HepG2 (cell line): ENCODE results near the gene SLC18A2. TPM values are rescaled to one million over a fixed set of nuclear protein-coding genes. Genes with fewer than 3 reads are reported as not detected.

Experiments used
- ATAC-seq: fragments of 200-7000 bp; cut with Tn5 transposase; 3 replicates; pipeline ENCODE4 v1.9.1; 2020; ENCODE audit warnings: mild to moderate bottlenecking, moderate library complexity
- BruUV-seq: library from RNA; stranded (reverse); fragments of 400-500 nt; replicated peaks from 2 replicates; lab custom pipeline; 2021; lab: Mats Ljungman, UMichigan
- CTCF ChIA-PET: fragments of 300-600 bp; formaldehyde crosslinking; extraction: SDS; loops from one replicate; lab custom pipeline; 2021; ENCODE audit warnings: low total read pairs, inconsistent platforms, low intra/inter-chr PET ratio; lab: Yijun Ruan, JAX
- POLR2A ChIA-PET: fragments of 350-600 bp; sonication (Branson Sonifier 250); formaldehyde crosslinking; loops from one replicate; lab custom pipeline; 2020; ENCODE audit warnings: antibody characterized with exemption, inconsistent platforms; lab: Yijun Ruan, JAX
- DNase-seq: peaks from one replicate; pipeline ENCODE4 v3.0.0-alpha.2; 2015; ENCODE audit warnings: low spot score
- FAIRE-seq: peaks from 3 replicates; lab custom pipeline; 2011; peaks lifted over from hg19 to GRCh38; lab: Jason Lieb, UNC
- H2AFZ ChIP-seq: one replicate; pipeline ENCODE4 v1.6.1; 2011; ENCODE audit warnings: low read length, inconsistent platforms
- H3K27ac ChIP-seq: fragments of 300-600 bp; 3 replicates; pipeline ENCODE4 v1.8.0; 2011; ENCODE audit warnings: mixed run types, mild to moderate bottlenecking, mixed read lengths, low read length, inconsistent platforms; ENCODE audit not compliant: insufficient read depth; ENCODE audit errors: extremely low read length
- H3K27me3 ChIP-seq, 2 experiments: fragments of 200-600 bp in 1 of 2; 2 replicates in 1 of 2; 3 replicates in 1 of 2; pipeline versions ENCODE4 v1.6.0 to v1.8.0; 2011; ENCODE audit warnings: low read length in 2 of 2, mild to moderate bottlenecking in 2 of 2, moderate library complexity in 2 of 2, inconsistent platforms in 1 of 2; ENCODE audit not compliant: insufficient read depth in 2 of 2, control insufficient read depth in 1 of 2
- H3K36me3 ChIP-seq, 2 experiments: fragments of 200-600 bp in 1 of 2; replicated peaks in 1 of 2; 2 replicates in 1 of 2; 3 replicates in 1 of 2; pipeline versions ENCODE4 v1.5.1 to v1.8.0; 2011; ENCODE audit warnings: low read length in 2 of 2, inconsistent platforms in 1 of 2; ENCODE audit not compliant: insufficient read depth in 2 of 2, control insufficient read depth in 1 of 2
- H3K4me1 ChIP-seq: 2 replicates; pipeline ENCODE4 v1.5.1; 2012; ENCODE audit warnings: low read length, inconsistent platforms; ENCODE audit not compliant: insufficient read depth
- H3K4me2 ChIP-seq: 2 replicates; pipeline ENCODE4 v1.6.0; 2011; ENCODE audit warnings: low read depth, low read length, inconsistent platforms
- H3K4me3 ChIP-seq, 3 experiments: fragments of 200-600 bp in 1 of 3; sonication (generic), shearing (Covaris generic) in 1 of 3; replicated peaks in 1 of 3; 2 replicates each; pipeline ENCODE4 v1.5.1; 2011 to 2016; ENCODE audit warnings: low read length in 3 of 3, inconsistent platforms in 2 of 3, low read depth in 2 of 3, mild to moderate bottlenecking in 2 of 3, control low read depth in 1 of 3, mixed read lengths in 1 of 3; ENCODE audit not compliant: insufficient read depth in 1 of 3
- H3K79me2 ChIP-seq: one replicate; pipeline ENCODE4 v1.6.1; 2011; ENCODE audit warnings: low read length, inconsistent platforms; ENCODE audit not compliant: insufficient read depth
- H3K9ac ChIP-seq: 2 replicates; pipeline ENCODE4 v1.6.0; 2011; ENCODE audit warnings: mild to moderate bottlenecking, low read depth, low read length, inconsistent platforms; ENCODE audit not compliant: insufficient read depth
- H3K9me3 ChIP-seq: 2 replicates; pipeline ENCODE4 v1.5.1; 2012; ENCODE audit warnings: mild to moderate bottlenecking, low read length
- H4K20me1 ChIP-seq: 2 replicates; pipeline ENCODE4 v1.6.0; 2011; ENCODE audit warnings: inconsistent platforms, mild to moderate bottlenecking, low read length, moderate library complexity; ENCODE audit not compliant: insufficient read depth
- BORCS8-MEF2B ChIP-seq: sonication (generic); formaldehyde crosslinking; IDR thresholded peaks from 2 replicates; pipeline ENCODE4 v1.8.0; 2022; ENCODE audit warnings: mild to moderate bottlenecking, missing genetic modification reagents
- CAMTA2 ChIP-seq: sonication (generic); formaldehyde crosslinking; IDR thresholded peaks from 2 replicates; pipeline ENCODE4 v1.4.0; 2020; ENCODE audit warnings: mild to moderate bottlenecking, missing genetic modification reagents, borderline replicate concordance
- E2F5 ChIP-seq: sonication (generic); formaldehyde crosslinking; conservative IDR thresholded peaks from 2 replicates; pipeline ENCODE4 v1.4.0; 2020; ENCODE audit warnings: missing genetic modification reagents
- FLYWCH1 ChIP-seq: sonication (generic); formaldehyde crosslinking; IDR thresholded peaks from 2 replicates; pipeline ENCODE4 v1.8.1; 2023; ENCODE audit warnings: mild to moderate bottlenecking, missing genetic modification reagents
- FOXK2 ChIP-seq: fragments of 450-650 bp; IDR thresholded peaks from 2 replicates; pipeline ENCODE4 v1.6.1; 2016
- GLI4 ChIP-seq: sonication (generic); formaldehyde crosslinking; IDR thresholded peaks from 2 replicates; pipeline ENCODE4 v1.5.1; 2020; ENCODE audit warnings: missing genetic modification reagents, mild to moderate bottlenecking, moderate library complexity, borderline replicate concordance
- MTERF4 ChIP-seq: sonication (generic); formaldehyde crosslinking; IDR thresholded peaks from 2 replicates; pipeline ENCODE4 v1.8.0; 2023; ENCODE audit warnings: mild to moderate bottlenecking, missing genetic modification reagents
- SIX1 ChIP-seq: sonication (generic); formaldehyde crosslinking; IDR thresholded peaks from 2 replicates; pipeline ENCODE4 v1.4.0; 2020; ENCODE audit warnings: missing genetic modification reagents, borderline replicate concordance
- ZFP62 ChIP-seq: sonication (generic); formaldehyde crosslinking; IDR thresholded peaks from 2 replicates; pipeline ENCODE4 v1.4.0; 2020; ENCODE audit warnings: missing genetic modification reagents
- ZNF282 ChIP-seq: fragments of 450-650 bp; IDR thresholded peaks from 2 replicates; pipeline ENCODE4 v1.6.1; 2018; ENCODE audit not compliant: partially characterized antibody
- ZNF33A ChIP-seq: sonication (generic); formaldehyde crosslinking; IDR thresholded peaks from 2 replicates; pipeline ENCODE4 v1.5.1; 2020; ENCODE audit warnings: missing genetic modification reagents, mild to moderate bottlenecking, moderate library complexity, borderline replicate concordance
- ZNF564 ChIP-seq: sonication (generic); formaldehyde crosslinking; IDR thresholded peaks from 2 replicates; pipeline ENCODE4 v1.8.1; 2023; ENCODE audit warnings: mild to moderate bottlenecking, missing genetic modification reagents
- in situ Hi-C: cut with HindIII; loops from 2 replicates; pipeline ENCODE4 v1.10.0; 2017; ENCODE audit warnings: low pct_unique_long_range_greater_than_20kb; ENCODE audit not compliant: extremely low pct_ligation_motif_present
- intact Hi-C: fragments of 100-400 bp; cut with micrococcal nuclease; formaldehyde crosslinking; loops from one replicate; pipeline ENCODE4 v1.10.0; 2022; ENCODE audit not compliant: unreplicated experiment
- polyA plus RNA-seq, 8 experiments: library from polyadenylated mRNA; depleted of rRNA in 3 of 8; stranded (reverse) in 7 of 8; unstranded in 1 of 8; fragments of >200 nt; fragmentation: Illumina TruSeq in 4 of 8; extraction: Trizol in 4 of 8; gene quantifications; 2 replicates each; pipeline versions ENCODE4 v1.2.1 to v1.2.3, GENCODE V29; 2011 to 2016; ENCODE audit warnings: low read depth in 4 of 8, missing spikeins in 1 of 8, mixed read lengths in 1 of 8; ENCODE audit not compliant: insufficient read depth in 1 of 8
- total RNA-seq, 5 experiments: library from RNA; depleted of rRNA; stranded (reverse); fragments of >200 nt; fragmentation: Illumina TruSeq; extraction: Trizol; gene quantifications; 2 replicates each; pipeline ENCODE4 v1.2.3, GENCODE V29; 2016; ENCODE audit warnings: low read depth in 1 of 5

The SLC18A2 gene
- total and polyA plus RNA-seq, 2 of the 13 experiments (the other 11 are each of a cell fraction or from before 2014, with no cell fraction given), result not detected

- CTCF ChIA-PET, result no interaction called here
Observed at GRCh38 chr10:117299435-117299834, 58.5 kb downstream of the SLC18A2 start.

More at GRCh38 chr10:117299435-117299834, 58.5 kb downstream of the SLC18A2 start:
- no TSS peak for BruUV-seq
- ATAC-seq (no peak), FAIRE-seq (no peak), DNase-seq (no peak)
- in situ Hi-C loops (no loop called here), intact Hi-C loops (no loop called here)
- no peak overlapping the region for H3K4me2 ChIP-seq
- no peaks in the 10 kb centered on the region for H4K20me1 ChIP-seq
- H3K9me3 ChIP-seq, result 0 out of 2 replicates have a peak, but pooled peaks cover 4% of the 10 kb centered on the region
- no peak for TF ChIP-seq ZFP62 (CRISPR knock-in tag)
- TF ChIP-seq MTERF4 (CRISPR knock-in tag), result no peak
- TF ChIP-seq ZNF282, result no peak
- TF ChIP-seq FOXK2, result no peak
- TF ChIP-seq BORCS8-MEF2B (CRISPR knock-in tag), result no peak
- TF ChIP-seq ZNF33A (CRISPR knock-in tag), result no peak
- TF ChIP-seq CAMTA2 (CRISPR knock-in tag), result no peak
- no peak for TF ChIP-seq SIX1 (CRISPR knock-in tag)
- no peak for TF ChIP-seq FLYWCH1 (CRISPR knock-in tag)
- no peak for TF ChIP-seq GLI4
- TF ChIP-seq E2F5 (CRISPR knock-in tag), result no peak
- TF ChIP-seq ZNF564 (CRISPR knock-in tag), result no peak
- no peak overlapping the region for H3K9ac ChIP-seq
- H3K4me3 ChIP-seq, result no peak overlapping the region
- peaks cover 3% of the 10 kb centered on the region for H3K79me2 ChIP-seq
- H3K36me3 ChIP-seq, result peaks cover 0 to 1% of the 10 kb centered on the region in 2 experiments; a peak in 2 of 5 replicates
- H2AFZ ChIP-seq, result no peak overlapping the region
- no peak overlapping the region for H3K27ac ChIP-seq
- POLR2A ChIA-PET, result no interaction called here
- H3K4me1 ChIP-seq, result no peaks in the 10 kb centered on the region
- no peaks in the 10 kb centered on the region for H3K27me3 ChIP-seq
